Suprapubic skin (tissue), 4 donors: ENCODE data around the gene DTNBP1. TPM values are rescaled to one million over a fixed set of nuclear protein-coding genes. Genes with fewer than 3 reads are reported as not detected.

Experiments
- DNase-seq, 2 donors: peaks; one replicate each; pipeline ENCODE4 v3.0.0-alpha.2; 2019; ENCODE audit warnings: low spot score in 2 of 2
- H3K27ac ChIP-seq: fragments of 200-600 bp; sonication (generic); one replicate; pipeline ENCODE4 v1.5.1; 2019
- H3K27me3 ChIP-seq: fragments of 200-600 bp; sonication (generic); one replicate; pipeline ENCODE4 v1.5.1; 2019
- H3K36me3 ChIP-seq: fragments of 200-600 bp; sonication (generic); one replicate; pipeline ENCODE4 v1.5.1; 2019
- H3K4me1 ChIP-seq: fragments of 200-600 bp; sonication (generic); one replicate; pipeline ENCODE4 v1.5.1; 2019
- H3K4me3 ChIP-seq: fragments of 200-600 bp; sonication (generic); one replicate; pipeline ENCODE4 v1.5.1; 2019; ENCODE audit warnings: mild to moderate bottlenecking
- H3K9me3 ChIP-seq: fragments of 200-600 bp; sonication (generic); one replicate; pipeline ENCODE4 v1.5.1; 2019
- CTCF ChIP-seq, 2 donors: fragments of 200-600 bp in 1 of 2; fragments of 450-650 bp in 1 of 2; sonication (generic) in 1 of 2; IDR thresholded peaks; one replicate each; pipeline ENCODE4 v1.5.1; 2016 to 2019; ENCODE audit warnings: antibody characterized with exemption in 2 of 2, mild to moderate bottlenecking in 1 of 2, moderate library complexity in 1 of 2
- EP300 ChIP-seq: sonication (generic); formaldehyde crosslinking; IDR thresholded peaks from one replicate; pipeline ENCODE4 v1.6.1; 2017; ENCODE audit warnings: antibody characterized with exemption
- POLR2A ChIP-seq, 2 donors: fragments of 450-650 bp; IDR thresholded peaks; one replicate each; pipeline ENCODE4 v1.6.1; 2017; ENCODE audit warnings: antibody characterized with exemption in 2 of 2, mild to moderate bottlenecking in 2 of 2, moderate library complexity in 2 of 2
- POLR2AphosphoS5 ChIP-seq, 3 donors: sonication (generic); formaldehyde crosslinking; IDR thresholded peaks; one replicate each; pipeline ENCODE4 v1.6.1; 2017; ENCODE audit warnings: antibody characterized with exemption in 3 of 3
- WGBS: methylation state at CpG from one replicate; pipeline ENCODE4 v1.1.5; 2018; 5-methylcytosine and 5-hydroxymethylcytosine counted together
- total RNA-seq, 4 donors: library from RNA; depleted of rRNA; stranded (reverse); fragments of >200 nt; gene quantifications; one replicate each; pipeline ENCODE4 v1.1.0, GENCODE V29; 2016

DTNBP1 gene
- total RNA-seq, 4 donors from 2014 or later: 12.7 to 17.1 (median 16.4) TPM

- no peak overlapping the region for H3K4me3 ChIP-seq
- no peak for TF ChIP-seq POLR2A (IDR thresholded peaks at IDR 0.05)
- TF ChIP-seq CTCF (IDR thresholded peaks at IDR 0.05): no peak
- TF ChIP-seq EP300: no peak
- TF ChIP-seq POLR2AphosphoS5 (IDR thresholded peaks at IDR 0.05): no peak
- peak overlapping the region; percentile 58 for H3K27ac ChIP-seq
- WGBS: 67% methylated on average over 6 of the region's 6 CpGs
- H3K27me3 ChIP-seq: no peaks in the 10 kb centered on the region
- H3K36me3 ChIP-seq: peaks cover 65% of the 10 kb centered on the region
- peaks cover 18% of the 10 kb centered on the region for H3K4me1 ChIP-seq
- H3K9me3 ChIP-seq: no peaks in the 10 kb centered on the region
- DNase-seq: peak in 1 of 2 donors; percentile 64
These were observed 140.4 kb downstream of the DTNBP1 start for GRCh38 chr6:15522427-15522826.

GRCh38 chr6:15522026-15522425 lies 140.8 kb downstream of the DTNBP1 start:
- TF ChIP-seq CTCF (IDR thresholded peaks at IDR 0.05) (no peak), POLR2AphosphoS5 (IDR thresholded peaks at IDR 0.05) (no peak), POLR2A (IDR thresholded peaks at IDR 0.05) (no peak)
- no peaks in the 10 kb centered on the region for H3K9me3 ChIP-seq
- DNase-seq: peak in 1 of 2 donors; percentile 60
- no peak overlapping the region for H3K4me3 ChIP-seq
- H3K36me3 ChIP-seq: peaks cover 69% of the 10 kb centered on the region
- no peaks in the 10 kb centered on the region for H3K27me3 ChIP-seq
- peak overlapping the region; percentile 58 for H3K27ac ChIP-seq
- WGBS: 95% methylated on average over 9 of the region's 9 CpGs
- H3K4me1 ChIP-seq: peaks cover 18% of the 10 kb centered on the region

- Histone ChIP-seq H3K9me3 (no peaks in the 10 kb centered on the region), H3K4me1 (peaks cover 18% of the 10 kb centered on the region), H3K4me3 (no peak overlapping the region), H3K27ac (peak overlapping the region; percentile 58), H3K36me3 (peaks cover 74% of the 10 kb centered on the region), H3K27me3 (no peaks in the 10 kb centered on the region)
- 56% methylated on average over 6 of the region's 6 CpGs for WGBS
- DNase-seq: peak in 1 of 2 donors; percentile 68
- no peak for TF ChIP-seq CTCF (IDR thresholded peaks at IDR 0.05)
- no peak for TF ChIP-seq EP300
- no peak for TF ChIP-seq POLR2AphosphoS5 (IDR thresholded peaks at IDR 0.05)
- TF ChIP-seq POLR2A (IDR thresholded peaks at IDR 0.05): no peak
These were observed 141.2 kb downstream of the DTNBP1 start for GRCh38 chr6:15521582-15521981.

- no peak for TF ChIP-seq POLR2A (IDR thresholded peaks at IDR 0.05)
- no peak for TF ChIP-seq CTCF (IDR thresholded peaks at IDR 0.05)
- no peak for TF ChIP-seq POLR2AphosphoS5 (IDR thresholded peaks at IDR 0.05)
- TF ChIP-seq EP300: no peak
- peak in 1 of 2 donors; percentile 52 for DNase-seq
- H3K27ac ChIP-seq: no peak overlapping the region
- 96% methylated on average over 20 of the region's 20 CpGs for WGBS
- no peaks in the 10 kb centered on the region for H3K27me3 ChIP-seq
- H3K4me1 ChIP-seq: peaks cover 18% of the 10 kb centered on the region
- no peak overlapping the region for H3K4me3 ChIP-seq
- peaks cover 78% of the 10 kb centered on the region for H3K36me3 ChIP-seq
- H3K9me3 ChIP-seq: no peaks in the 10 kb centered on the region
These were observed 142.1 kb downstream of the DTNBP1 start for GRCh38 chr6:15520626-15521203.

GRCh38 chr6:15519681-15520080 lies 143.1 kb downstream of the DTNBP1 start:
- DNase-seq: peak in 1 of 2 donors; percentile 43
- Histone ChIP-seq H3K36me3 (peaks cover 83% of the 10 kb centered on the region), H3K27me3 (no peaks in the 10 kb centered on the region), H3K9me3 (no peaks in the 10 kb centered on the region), H3K4me3 (no peak overlapping the region), H3K4me1 (peaks cover 18% of the 10 kb centered on the region), H3K27ac (no peak overlapping the region)
- TF ChIP-seq POLR2AphosphoS5 (IDR thresholded peaks at IDR 0.05) (no peak), CTCF (IDR thresholded peaks at IDR 0.05) (no peak)
- 98% methylated on average over 6 of the region's 6 CpGs for WGBS
